Activated CD4-positive, CD25-positive, alpha-beta regulatory T cell (primary cell): ENCODE results near the gene AEBP1.

ENCODE experiments used
- DNase-seq, 4 experiments: peaks; one replicate each; lab custom pipeline; 2025; lab: John Stamatoyannopoulos, UW

The AEBP1 gene

GRCh38 chr7:44142028-44142427, 37.9 kb downstream of the AEBP1 start:
- no peak for DNase-seq

- DNase-seq = no peak
These were observed 39.6 kb downstream of the AEBP1 start for GRCh38 chr7:44143646-44144250.

GRCh38 chr7:44144426-44144967, 40.4 kb downstream of the AEBP1 start:
- DNase-seq = no peak

GRCh38 chr7:44144968-44145478, 40.9 kb downstream of the AEBP1 start:
- no peak for DNase-seq

- DNase-seq = peak in 2 of 4 experiments; percentile 22 to 26
These were observed 41.4 kb downstream of the AEBP1 start for GRCh38 chr7:44145479-44145968.

- peak in 3 of 4 experiments; percentile 17 to 30 (median 27) for DNase-seq
These were observed 42.1 kb downstream of the AEBP1 start for GRCh38 chr7:44145969-44146911.

GRCh38 chr7:44147026-44147991, 43.2 kb downstream of the AEBP1 start:
- DNase-seq = no peak

- DNase-seq = no peak
These were observed 44.0 kb downstream of the AEBP1 start for GRCh38 chr7:44148166-44148565.

GRCh38 chr7:44148961-44149536, 44.9 kb downstream of the AEBP1 start:
- DNase-seq = no peak

GRCh38 chr7:44149571-44150465, 45.7 kb downstream of the AEBP1 start:
- no peak for DNase-seq

- DNase-seq = no peak
These were observed 46.3 kb downstream of the AEBP1 start for GRCh38 chr7:44150466-44150832.

GRCh38 chr7:44150966-44151941, 47.1 kb downstream of the AEBP1 start:
- DNase-seq = no peak

GRCh38 chr7:44151956-44152355, 47.8 kb downstream of the AEBP1 start:
- no peak for DNase-seq

GRCh38 chr7:44152971-44153947, 49.1 kb downstream of the AEBP1 start:
- no peak for DNase-seq

GRCh38 chr7:44153948-44154335, 49.8 kb downstream of the AEBP1 start:
- DNase-seq = no peak

GRCh38 chr7:44154703-44155102, 50.6 kb downstream of the AEBP1 start:
- no peak for DNase-seq
